K562 (cell line): ENCODE measurements around the gene GRAMD4. TPM values are rescaled to one million over a fixed set of nuclear protein-coding genes. Genes with fewer than 3 reads are reported as not detected.

Experiments
- ATAC-seq: fragments of 200-7000 bp; cut with Tn5 transposase; 3 replicates; pipeline ENCODE4 v1.9.1; 2020; ENCODE audit warnings: moderate library complexity
- BruUV-seq: library from RNA; stranded (reverse); fragments of 400-500 nt; replicated peaks from 2 replicates; lab custom pipeline; 2021; lab: Mats Ljungman, UMichigan
- CTCF ChIA-PET: fragments of 300-600 bp; formaldehyde crosslinking; extraction: SDS; loops from one replicate; lab custom pipeline; 2021; ENCODE audit warnings: low intra/inter-chr PET ratio; lab: Yijun Ruan, JAX
- POLR2A ChIA-PET: fragments of 300-600, 350-650 bp; sonication (Branson Sonifier 250); formaldehyde crosslinking; extraction: SDS; loops from one replicate; lab custom pipeline; 2021; ENCODE audit warnings: antibody characterized with exemption, inconsistent platforms; lab: Yijun Ruan, JAX
- DNase-seq, 4 experiments: peaks; one replicate each; pipeline versions ENCODE4 v3.0.0 to v3.0.0-alpha.2; 2011 to 2018; ENCODE audit warnings: low spot score in 3 of 4, mixed read lengths in 3 of 4; ENCODE audit errors: extremely low read depth in 1 of 4
- FAIRE-seq: peaks from 2 replicates; lab custom pipeline; 2011; peaks lifted over from hg19 to GRCh38; lab: Jason Lieb, UNC
- H2AFZ ChIP-seq: 2 replicates; pipeline ENCODE4 v1.6.0; 2011; ENCODE audit warnings: low read depth, low read length, control low read depth, inconsistent platforms
- H3K27ac ChIP-seq: fragments of 200-600 bp; 3 replicates; pipeline ENCODE4 v1.8.0; 2011; ENCODE audit warnings: low read depth, mild to moderate bottlenecking, control low read depth, inconsistent platforms, low read length, moderate library complexity, mixed read lengths; ENCODE audit errors: extremely low read depth
- H3K27me3 ChIP-seq, 2 experiments: fragments of 300-600 bp in 1 of 2; 2 replicates in 1 of 2; 3 replicates in 1 of 2; pipeline versions ENCODE4 v1.6.0 to v1.8.0; 2011; ENCODE audit warnings: inconsistent platforms in 2 of 2, low read length in 2 of 2, mild to moderate bottlenecking in 1 of 2, mixed read lengths in 1 of 2, moderate library complexity in 1 of 2; ENCODE audit not compliant: control insufficient read depth in 2 of 2, insufficient read depth in 2 of 2
- H3K36me3 ChIP-seq: fragments of 300-600 bp; 3 replicates; pipeline ENCODE4 v1.8.0; 2011; ENCODE audit warnings: mild to moderate bottlenecking, low read length, inconsistent platforms; ENCODE audit not compliant: control insufficient read depth, insufficient read depth
- H3K4me1 ChIP-seq, 2 experiments: fragments of 200-600 bp in 1 of 2; replicated peaks in 1 of 2; 2 replicates in 1 of 2; 3 replicates in 1 of 2; pipeline versions ENCODE4 v1.5.1 to v1.8.0; 2011; ENCODE audit warnings: inconsistent platforms in 2 of 2, low read length in 2 of 2, mild to moderate bottlenecking in 1 of 2, mixed read lengths in 1 of 2, moderate library complexity in 1 of 2; ENCODE audit not compliant: control insufficient read depth in 2 of 2, insufficient read depth in 2 of 2
- H3K4me2 ChIP-seq: 2 replicates; pipeline ENCODE4 v1.6.1; 2011; ENCODE audit warnings: low read length, control low read depth, inconsistent platforms, mixed read lengths; ENCODE audit not compliant: insufficient read depth
- H3K4me3 ChIP-seq: fragments of 200-600 bp; sonication (generic), shearing (Covaris generic); 2 replicates; pipeline ENCODE4 v1.5.1; 2016; ENCODE audit warnings: control low read depth, inconsistent platforms
- H3K79me2 ChIP-seq: fragments of 200-600 bp; 3 replicates; pipeline ENCODE4 v1.8.0; 2011; ENCODE audit warnings: low read length, inconsistent platforms; ENCODE audit not compliant: control insufficient read depth, insufficient read depth
- H3K9ac ChIP-seq, 2 experiments: 2 replicates each; pipeline versions ENCODE4 v1.6.0 to v1.6.1; 2011; ENCODE audit warnings: low read depth in 2 of 2, low read length in 2 of 2, control low read depth in 1 of 2, inconsistent platforms in 1 of 2, mild to moderate bottlenecking in 1 of 2, mixed read lengths in 1 of 2; ENCODE audit not compliant: insufficient read depth in 1 of 2
- H3K9me1 ChIP-seq: one replicate; pipeline ENCODE4 v1.6.0; 2011; ENCODE audit warnings: inconsistent platforms, mild to moderate bottlenecking, low read length, moderate library complexity; ENCODE audit not compliant: control insufficient read depth, insufficient read depth
- H3K9me3 ChIP-seq: replicated peaks from 2 replicates; pipeline ENCODE4 v1.5.1; 2011; ENCODE audit warnings: low read depth, low read length, inconsistent platforms; ENCODE audit not compliant: control insufficient read depth, insufficient read depth
- H4K20me1 ChIP-seq: replicated peaks from 2 replicates; pipeline ENCODE4 v1.6.1; 2011; ENCODE audit warnings: low read length, inconsistent platforms, mixed read lengths; ENCODE audit not compliant: control insufficient read depth, insufficient read depth
- CREB1 ChIP-seq, 2 experiments: sonication (generic) in 1 of 2; formaldehyde crosslinking in 1 of 2; IDR thresholded peaks; 2 replicates each; pipeline versions ENCODE4 v1.6.1 to v1.8.0; 2012 to 2022; ENCODE audit warnings: inconsistent platforms in 1 of 2, mild to moderate bottlenecking in 1 of 2, missing genetic modification reagents in 1 of 2, moderate library complexity in 1 of 2
- CREB5 ChIP-seq: fragments of 250-450 bp; sonication (Bioruptor Pico); IDR thresholded peaks from 2 replicates; pipeline ENCODE4 v1.5.0; 2020; ENCODE audit warnings: mild to moderate bottlenecking
- GMEB1 ChIP-seq: fragments of 250-450 bp; sonication (Bioruptor Pico); IDR thresholded peaks from 2 replicates; pipeline ENCODE4 v1.4.0; 2020; ENCODE audit warnings: mild to moderate bottlenecking
- HMGN3 ChIP-seq: IDR thresholded peaks from 2 replicates; pipeline ENCODE4 v1.6.1; 2011; ENCODE audit warnings: borderline replicate concordance, low read depth, mild to moderate bottlenecking, mixed read lengths, low read length; ENCODE audit not compliant: insufficient read length; ENCODE audit errors: extremely low read depth
- JUND ChIP-seq, 2 experiments: IDR thresholded peaks; 2 replicates in 1 of 2; 3 replicates in 1 of 2; pipeline ENCODE4 v1.6.1; 2011; ENCODE audit warnings: borderline replicate concordance in 2 of 2, low read depth in 2 of 2, low read length in 2 of 2, improper control_type of control experiment in 1 of 2, missing biosample characterization in 1 of 2, missing genetic modification characterization in 1 of 2, missing genetic modification reagents in 1 of 2
- NEUROD1 ChIP-seq: fragments of 150-350 bp; IDR thresholded peaks from 2 replicates; pipeline ENCODE4 v1.6.1; 2014; ENCODE audit warnings: borderline replicate concordance, low read length, low read depth; ENCODE audit not compliant: partially characterized antibody
- PHB ChIP-seq: fragments of 250-450 bp; sonication (Bioruptor Pico); IDR thresholded peaks from 2 replicates; pipeline ENCODE4 v1.5.0; 2021
- SPI1 ChIP-seq: IDR thresholded peaks from 2 replicates; pipeline ENCODE4 v1.6.1; 2011; ENCODE audit warnings: low read depth, low read length, control low read depth, borderline replicate concordance
- ZNF146 ChIP-seq: IDR thresholded peaks from one replicate; pipeline ENCODE4 v1.6.1; 2018; ENCODE audit warnings: missing compliant biosample characterization; ENCODE audit not compliant: unreplicated experiment
- ZNF184 ChIP-seq: sonication (generic); formaldehyde crosslinking; IDR thresholded peaks from 2 replicates; pipeline ENCODE4 v1.5.0; 2020; ENCODE audit warnings: missing genetic modification reagents
- ZNF212 ChIP-seq: fragments of 450-650 bp; formaldehyde crosslinking; IDR thresholded peaks from 2 replicates; pipeline ENCODE4 v1.4.0; 2020; ENCODE audit warnings: mild to moderate bottlenecking
- WGBS: fragments of 100-300 bp; shearing (Covaris generic); methylation state at CpG from one replicate; pipeline ENCODE4 v1.1.6; 2016; ENCODE audit warnings: low coverage, mixed read lengths; ENCODE audit not compliant: insufficient coverage; ENCODE audit errors: missing lambda C conversion rate; 5-methylcytosine and 5-hydroxymethylcytosine counted together
- in situ Hi-C: fragments of 300-500 bp; cut with MboI; formaldehyde crosslinking; loops from 4 replicates; pipeline ENCODE4 v1.15.0; 2018; ENCODE audit warnings: inconsistent platforms, mixed read lengths
- intact Hi-C: fragments of 100-400 bp; cut with micrococcal nuclease; formaldehyde crosslinking; loops from 2 replicates; pipeline ENCODE4 v1.14.2; 2022
- polyA plus RNA-seq, 8 experiments: library from polyadenylated mRNA; depleted of rRNA in 4 of 8; stranded (reverse) in 5 of 8; unstranded in 3 of 8; fragments of >200 nt; fragmentation: Nextera tagmentation in 2 of 8; fragmentation: Illumina TruSeq in 1 of 8; extraction: Ambion mirVana in 2 of 8; extraction: Trizol in 1 of 8; gene quantifications; 2 replicates each; pipeline versions ENCODE4 v1.2.1 to v1.2.3, GENCODE V29; 2011 to 2014; ENCODE audit warnings: inconsistent platforms in 1 of 8, missing spikeins in 1 of 8
- total RNA-seq, 7 experiments: library from RNA; depleted of rRNA in 6 of 7; stranded (reverse); fragments of >200 nt in 6 of 7; fragmentation: Illumina TruSeq in 2 of 7; extraction: Trizol in 2 of 7; gene quantifications; 2 replicates each; pipeline versions ENCODE4 v1.2.1 to v1.2.3, GENCODE V29; 2011 to 2021; ENCODE audit warnings: low replicate concordance in 1 of 7
- TF ChIP-seq, protein P1 (sequence below): fragments of 250-450 bp; sonication (Bioruptor Pico); IDR thresholded peaks from 2 replicates; pipeline ENCODE4 v1.8.0; 2021; ENCODE audit warnings: borderline replicate concordance, mild to moderate bottlenecking, moderate library complexity; ENCODE audit not compliant: poor library complexity, severe bottlenecking

Gene GRAMD4
- total and polyA plus RNA-seq, 9 of the 15 experiments (the other 6 are each of a cell fraction or from before 2014, with no cell fraction given): 0.18 to 44.8 (median 18.6) TPM

GRCh38 chr22:46593211-46593681 is 26.9 kb upstream of the GRAMD4 start:
- DNase-seq: no peak
- no TSS peak for BruUV-seq
- CTCF ChIA-PET: no interaction called here
- FAIRE-seq: no peak
- H3K79me2 ChIP-seq: peaks cover 44% of the 10 kb centered on the region
- no peaks in the 10 kb centered on the region for H3K36me3 ChIP-seq
- H3K4me2 ChIP-seq: no peak overlapping the region
- intact Hi-C loops: no loop called here
- peaks cover 9 to 50% of the 10 kb centered on the region in 2 experiments; a peak in 4 of 5 replicates for H3K4me1 ChIP-seq
- H3K27ac ChIP-seq: peak overlapping the region; percentile 71; the same call in 1 of the 3 replicates
- no peaks in the 10 kb centered on the region for H3K9me1 ChIP-seq
- H3K27me3 ChIP-seq: no peaks in the 10 kb centered on the region
- no peaks in the 10 kb centered on the region for H4K20me1 ChIP-seq
- no peak for ATAC-seq
- WGBS: 94% methylated on average over 10 of the region's 19 CpGs
- H2AFZ ChIP-seq: no peak overlapping the region
- POLR2A ChIA-PET: no interaction called here
- H3K4me3 ChIP-seq: no peak overlapping the region
- in situ Hi-C loops: no loop called here
- H3K9ac ChIP-seq: no peak overlapping the region; a peak in 1 of 4 replicates
- no peaks in the 10 kb centered on the region for H3K9me3 ChIP-seq
- no peak for TF ChIP-seq CREB1 (IDR thresholded peaks at IDR 0.05)
- no peak for TF ChIP-seq CREB1 (CRISPR knock-in tag; IDR thresholded peaks at IDR 0.05)
- TF ChIP-seq ZNF184 (CRISPR knock-in tag): no peak
- no peak for TF ChIP-seq ZNF212 (CRISPR knock-in tag)
- no peak for TF ChIP-seq ZNF146 (CRISPR knock-in tag)
- TF ChIP-seq GMEB1: no peak
- no peak for TF ChIP-seq PHB (CRISPR knock-in tag)
- TF ChIP-seq HMGN3: no peak
- TF ChIP-seq, protein P1, sequence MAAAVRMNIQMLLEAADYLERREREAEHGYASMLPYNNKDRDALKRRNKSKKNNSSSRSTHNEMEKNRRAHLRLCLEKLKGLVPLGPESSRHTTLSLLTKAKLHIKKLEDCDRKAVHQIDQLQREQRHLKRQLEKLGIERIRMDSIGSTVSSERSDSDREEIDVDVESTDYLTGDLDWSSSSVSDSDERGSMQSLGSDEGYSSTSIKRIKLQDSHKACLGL: no peak
- no peak for TF ChIP-seq JUND (IDR thresholded peaks at IDR 0.05; ENCODE audit: borderline replicate concordance, low read depth, low read length)
- no peak for TF ChIP-seq JUND (tag; IDR thresholded peaks at IDR 0.05; ENCODE audit: borderline replicate concordance, low read depth, low read length)
- TF ChIP-seq SPI1: no peak
- TF ChIP-seq CREB5 (CRISPR knock-in tag): no peak
- no peak for TF ChIP-seq NEUROD1
